CD4-positive, alpha-beta T cell (primary cell): ENCODE results near the gene ANGEL1. TPM values are rescaled to one million over a fixed set of nuclear protein-coding genes. Genes with fewer than 3 reads are reported as not detected.

ENCODE experiments used
- ATAC-seq: fragments of 200-7000 bp; cut with Tn5 transposase; one replicate; pipeline ENCODE4 v1.10.0; 2022; ENCODE audit warnings: mild to moderate bottlenecking; ENCODE audit not compliant: poor library complexity
- CTCF ChIA-PET: fragments of 350-600 bp; sonication (Branson Sonifier 250); formaldehyde crosslinking; loops from one replicate; lab custom pipeline; 2021; ENCODE audit warnings: antibody characterized with exemption, inconsistent platforms; lab: Charles Lee
- POLR2A ChIA-PET: fragments of 350-600 bp; sonication (Branson Sonifier 250); formaldehyde crosslinking; loops from one replicate; lab custom pipeline; 2021; ENCODE audit warnings: antibody characterized with exemption, inconsistent platforms; lab: Charles Lee
- DNase-seq, 14 experiments: peaks; one replicate each; pipeline ENCODE4 v3.0.0-alpha.2; 2013 to 2020; ENCODE audit warnings: mixed read lengths in 2 of 14
- H3K27ac ChIP-seq, 2 donors: one replicate each; pipeline versions ENCODE4 v1.5.1 to v1.7.0; 2013; ENCODE audit warnings: low read length in 2 of 2, low read depth in 1 of 2, mild to moderate bottlenecking in 1 of 2
- H3K27me3 ChIP-seq, 2 experiments: 1 replicate in 1 of 2; 2 replicates in 1 of 2; pipeline versions ENCODE4 v1.6.1 to v1.7.0; 2013; ENCODE audit warnings: low read length in 2 of 2, control low read depth in 1 of 2, mild to moderate bottlenecking in 1 of 2, moderate library complexity in 1 of 2; ENCODE audit not compliant: insufficient read depth in 2 of 2, control insufficient read depth in 1 of 2
- H3K36me3 ChIP-seq: one replicate; pipeline ENCODE4 v1.6.1; 2013; ENCODE audit warnings: low read length, control low read depth; ENCODE audit not compliant: insufficient read depth
- H3K4me1 ChIP-seq: one replicate; pipeline ENCODE4 v1.6.1; 2013; ENCODE audit warnings: low read length, control low read depth; ENCODE audit not compliant: insufficient read depth
- H3K4me3 ChIP-seq: one replicate; pipeline ENCODE4 v1.5.1; 2013; ENCODE audit warnings: mild to moderate bottlenecking, low read length, moderate library complexity
- H3K9me3 ChIP-seq, 2 experiments: 1 replicate in 1 of 2; 2 replicates in 1 of 2; pipeline versions ENCODE4 v1.6.1 to v1.7.0; 2013; ENCODE audit warnings: low read length in 2 of 2, mild to moderate bottlenecking in 2 of 2, control low read depth in 1 of 2, moderate library complexity in 1 of 2; ENCODE audit not compliant: control insufficient read depth in 1 of 2, insufficient read depth in 1 of 2
- H3K27ac Mint-ChIP-seq: one replicate; pipeline ENCODE4 v1.8.0; 2020; ENCODE audit warnings: mixed read lengths
- H3K27me3 Mint-ChIP-seq: one replicate; pipeline ENCODE4 v1.8.0; 2021; ENCODE audit warnings: mixed read lengths
- H3K36me3 Mint-ChIP-seq: one replicate; pipeline ENCODE4 v1.8.0; 2021; ENCODE audit warnings: low read depth, mixed read lengths
- H3K4me1 Mint-ChIP-seq: one replicate; pipeline ENCODE4 v1.8.0; 2021; ENCODE audit warnings: low read depth, mixed read lengths
- H3K4me3 Mint-ChIP-seq: one replicate; pipeline ENCODE4 v1.8.0; 2020; ENCODE audit warnings: mild to moderate bottlenecking, mixed read lengths
- H3K9me3 Mint-ChIP-seq: one replicate; pipeline ENCODE4 v1.8.0; 2020; ENCODE audit warnings: mixed read lengths
- CTCF ChIP-seq: fragments of 200-600 bp; IDR thresholded peaks from one replicate; pipeline ENCODE4 v1.8.0; 2022; ENCODE audit warnings: antibody characterized with exemption, mild to moderate bottlenecking
- intact Hi-C, 2 experiments: fragments of 100-400 bp; cut with DNase I in 1 of 2; cut with micrococcal nuclease in 1 of 2; formaldehyde crosslinking; loops; one replicate each; pipeline versions ENCODE4 v1.15.1 to v1.9.0; 2023 to 2025; cut with DNase I, micrococcal nuclease
- total RNA-seq, 174 experiments: library from RNA in 2 of 174; stranded (reverse) in 2 of 174; gene quantifications; one replicate each; pipeline ENCODE4 v1.2.3 and lab custom pipeline; 2021 to 2026

ANGEL1 gene
- total RNA-seq, 2 experiments from 2014 or later, result 10.1 to 10.4 TPM

GRCh38 chr14:76826122-76826521, 13.4 kb upstream of the ANGEL1 start, which contains the start of gene LRRC74A:
Gene LRRC74A (plus strand): TSS chr14:76826408. CDS start chr14:76826698, 290 bp downstream.
- Mint-ChIP-seq H3K4me1 (no peaks in the 10 kb centered on the region), H3K36me3 (no peaks in the 10 kb centered on the region), H3K27me3 (peaks cover 13% of the 10 kb centered on the region), H3K9me3 (no peaks in the 10 kb centered on the region), H3K27ac (no peak within 1 kb of the TSS), H3K4me3 (no peak within 1 kb of the TSS)
- Histone ChIP-seq H3K27ac (no peak within 1 kb of the TSS), H3K9me3 (no peaks in the 10 kb centered on the region), H3K27me3 (no peaks in the 10 kb centered on the region), H3K4me3 (no peak within 1 kb of the TSS), H3K4me1 (no peaks in the 10 kb centered on the region), H3K36me3 (no peaks in the 10 kb centered on the region)
- CTCF ChIA-PET, result no interaction called here
- ATAC-seq (no peak), DNase-seq (no peak)
- POLR2A ChIA-PET, result no interaction called here
- intact Hi-C loops, result no loop called here
- no peak for TF ChIP-seq CTCF

GRCh38 chr14:76820700-76821099, 8.0 kb upstream of the ANGEL1 start:
- Mint-ChIP-seq H3K4me1 (no peaks in the 10 kb centered on the region), H3K27me3 (peaks cover 21% of the 10 kb centered on the region), H3K4me3 (no peak overlapping the region), H3K36me3 (no peaks in the 10 kb centered on the region), H3K9me3 (no peaks in the 10 kb centered on the region), H3K27ac (no peak overlapping the region)
- Histone ChIP-seq H3K36me3 (no peaks in the 10 kb centered on the region), H3K4me1 (no peaks in the 10 kb centered on the region), H3K9me3 (no peaks in the 10 kb centered on the region), H3K4me3 (no peak overlapping the region), H3K27me3 (peaks cover 0 to 15% of the 10 kb centered on the region in 2 experiments), H3K27ac (no peak overlapping the region)
- ChIA-PET CTCF (no interaction called here), POLR2A (no interaction called here)
- TF ChIP-seq CTCF, result no peak
- DNase-seq (no peak), ATAC-seq (no peak)
- intact Hi-C loops, result no loop called here

- H3K4me1 ChIP-seq, result peaks cover 24% of the 10 kb centered on the region
- Mint-ChIP-seq H3K4me1 (peaks cover 28% of the 10 kb centered on the region), H3K27ac (no peak overlapping the region), H3K4me3 (no peak overlapping the region), H3K9me3 (no peaks in the 10 kb centered on the region), H3K36me3 (peaks cover 16% of the 10 kb centered on the region), H3K27me3 (peaks cover under 1% of the 10 kb centered on the region)
- H3K27me3 ChIP-seq, result peaks cover 0 to 11% of the 10 kb centered on the region in 2 experiments
- H3K9me3 ChIP-seq, result no peaks in the 10 kb centered on the region
- intact Hi-C loops, result loop anchor here in 1 of 2 experiments (5.0 to 10.0 kb wide), 4 partner anchors 562 to 828 kb away; partner anchors contain the start of genes AHSA1, IFT43, SAMD15 and SPTLC2
- H3K36me3 ChIP-seq, result no peaks in the 10 kb centered on the region
- H3K27ac ChIP-seq, result no peak overlapping the region
- no peak for TF ChIP-seq CTCF
- no peak overlapping the region for H3K4me3 ChIP-seq
- ChIA-PET POLR2A (no interaction called here), CTCF (interaction anchor here (1.1 kb wide), 1 partner anchor 31 kb away, joined by 3 read pairs; no protein-coding TSS in a partner anchor)
- no peak for DNase-seq
- ATAC-seq, result no peak
Measured at GRCh38 chr14:76814726-76815645, 2.3 kb upstream of the ANGEL1 start.
